Measurements from ENCODE around the gene UPF3A.

The UPF3A gene

DNA sequence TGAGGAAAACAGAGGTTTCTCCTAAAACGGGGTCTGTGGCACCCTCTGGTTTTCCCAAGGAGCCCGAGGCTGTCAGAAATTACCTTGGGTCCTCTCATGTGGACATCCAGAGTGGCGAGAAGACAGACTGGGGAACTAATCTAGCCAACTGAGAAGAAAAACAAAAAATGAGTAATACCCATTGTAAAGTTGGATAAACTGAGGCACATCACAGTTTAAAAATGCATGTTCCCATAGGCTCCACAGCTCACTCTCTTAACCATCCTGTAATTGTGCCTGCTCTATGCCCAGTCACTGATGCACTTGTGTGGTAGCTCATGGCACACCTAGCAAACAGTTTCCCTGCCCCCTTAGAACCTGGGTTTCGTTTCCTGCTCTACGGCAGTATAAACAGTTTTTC, 15.2 kb upstream of the UPF3A start:
- Mint-ChIP-seq H3K4me1 (peaks cover 6% of the 10 kb centered on the region), H3K27ac (no peak overlapping the region), H3K4me3 (no peak overlapping the region), H3K9me3 (peaks cover 4% of the 10 kb centered on the region), H3K27me3 (ENCODE audit: low read depth, poor library complexity) (no peaks in the 10 kb centered on the region), H3K36me3 (ENCODE audit: low read depth) (peaks cover 82% of the 10 kb centered on the region)
- TF ChIP-seq CTCF (IDR thresholded peaks at IDR 0.05): no peak
- DNase-seq: no peak

GRCh38 chr13:114268344-114269280, 12.8 kb upstream of the UPF3A start:
- H3K4me1 Mint-ChIP-seq: no peaks in the 10 kb centered on the region

GRCh38 chr13:114269281-114269770, 12.1 kb upstream of the UPF3A start:
- Mint-ChIP-seq H3K4me1 (no peaks in the 10 kb centered on the region), H3K9me3 (peaks cover 4% of the 10 kb centered on the region), H3K27me3 (ENCODE audit: low read depth, poor library complexity) (no peaks in the 10 kb centered on the region), H3K4me3 (no peak overlapping the region), H3K27ac (no peak overlapping the region), H3K36me3 (ENCODE audit: low read depth) (peaks cover 84% of the 10 kb centered on the region)
- no peak for DNase-seq
- TF ChIP-seq CTCF (IDR thresholded peaks at IDR 0.05): no peak

More at GRCh38 chr13:114268344-114269280, 12.8 kb upstream of the UPF3A start:
- no peak for TF ChIP-seq CTCF (IDR thresholded peaks at IDR 0.05)
- DNase-seq: no peak
- Mint-ChIP-seq H3K36me3 (ENCODE audit: low read depth) (peaks cover 83% of the 10 kb centered on the region), H3K27me3 (ENCODE audit: low read depth, poor library complexity) (no peaks in the 10 kb centered on the region), H3K9me3 (peaks cover 4% of the 10 kb centered on the region), H3K27ac (no peak overlapping the region), H3K4me3 (no peak overlapping the region)

- H3K4me1 Mint-ChIP-seq: no peaks in the 10 kb centered on the region
- no peaks in the 10 kb centered on the region for H3K27me3 Mint-ChIP-seq (ENCODE audit: low read depth, poor library complexity)
- peaks cover 4% of the 10 kb centered on the region for H3K9me3 Mint-ChIP-seq
- no peak overlapping the region for H3K27ac Mint-ChIP-seq
- no peak overlapping the region for H3K4me3 Mint-ChIP-seq
- DNase-seq: no peak
- peaks cover 73% of the 10 kb centered on the region for H3K36me3 Mint-ChIP-seq (ENCODE audit: low read depth)
- TF ChIP-seq CTCF (IDR thresholded peaks at IDR 0.05): no peak
Observed at GRCh38 chr13:114272977-114273376, 8.4 kb upstream of the UPF3A start.

DNA sequence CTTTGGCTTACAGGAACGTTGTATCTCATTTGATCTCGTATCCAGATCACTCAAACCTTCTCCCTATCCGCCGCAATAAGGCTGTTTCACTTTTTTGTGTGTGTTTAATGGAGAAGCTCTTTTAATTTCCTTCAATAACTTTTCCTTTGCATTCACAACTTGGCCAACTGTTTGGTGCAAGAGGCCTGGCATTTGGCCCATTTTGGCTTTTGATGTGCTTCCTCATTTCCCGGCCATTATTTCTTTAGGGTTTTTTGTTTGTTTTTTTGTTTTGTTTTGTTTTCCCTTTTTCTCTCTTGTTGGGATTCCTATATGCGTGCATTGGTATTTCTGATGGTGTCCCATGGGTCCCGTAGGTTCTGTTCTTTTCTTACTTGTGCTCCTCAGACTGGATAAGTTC, 6.1 kb upstream of the UPF3A start:
- H3K9me3 Mint-ChIP-seq: no peaks in the 10 kb centered on the region
- no peak for TF ChIP-seq CTCF (IDR thresholded peaks at IDR 0.05)
- H3K4me3 Mint-ChIP-seq: no peak overlapping the region
- H3K27me3 Mint-ChIP-seq (ENCODE audit: low read depth, poor library complexity): no peaks in the 10 kb centered on the region
- no peak overlapping the region for H3K27ac Mint-ChIP-seq
- H3K4me1 Mint-ChIP-seq: peaks cover 14% of the 10 kb centered on the region
- DNase-seq: no peak
- peaks cover 51% of the 10 kb centered on the region for H3K36me3 Mint-ChIP-seq (ENCODE audit: low read depth)

Data from nephron progenitor cell (in vitro differentiated cells).